HG02610 (cell line): ENCODE data around the gene SLC66A1.

Source experiments
- ATAC-seq: cut with Tn5 transposase; IDR thresholded peaks from one replicate; pipeline ENCODE4 v1.9.1; 2021; ENCODE audit warnings: mild to moderate bottlenecking, moderate library complexity; ENCODE audit not compliant: unreplicated experiment

The SLC66A1 gene

DNA sequence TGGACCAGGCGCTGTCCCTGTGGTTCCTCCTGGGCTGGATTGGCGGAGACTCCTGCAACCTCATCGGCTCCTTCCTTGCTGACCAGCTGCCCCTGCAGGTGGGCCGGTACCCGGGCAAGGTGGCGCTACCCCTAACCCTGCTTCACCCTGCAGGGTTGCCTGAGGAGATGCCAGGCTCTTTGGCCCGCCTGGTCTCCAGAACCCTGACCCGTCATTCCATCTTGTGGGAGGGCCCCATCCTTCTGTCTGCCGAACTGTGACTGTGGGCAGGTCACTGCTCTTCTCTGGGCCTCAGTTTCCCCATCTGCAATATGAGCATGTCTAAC is 12.5 kb downstream of the SLC66A1 start:
- ATAC-seq = no peak

DNA sequence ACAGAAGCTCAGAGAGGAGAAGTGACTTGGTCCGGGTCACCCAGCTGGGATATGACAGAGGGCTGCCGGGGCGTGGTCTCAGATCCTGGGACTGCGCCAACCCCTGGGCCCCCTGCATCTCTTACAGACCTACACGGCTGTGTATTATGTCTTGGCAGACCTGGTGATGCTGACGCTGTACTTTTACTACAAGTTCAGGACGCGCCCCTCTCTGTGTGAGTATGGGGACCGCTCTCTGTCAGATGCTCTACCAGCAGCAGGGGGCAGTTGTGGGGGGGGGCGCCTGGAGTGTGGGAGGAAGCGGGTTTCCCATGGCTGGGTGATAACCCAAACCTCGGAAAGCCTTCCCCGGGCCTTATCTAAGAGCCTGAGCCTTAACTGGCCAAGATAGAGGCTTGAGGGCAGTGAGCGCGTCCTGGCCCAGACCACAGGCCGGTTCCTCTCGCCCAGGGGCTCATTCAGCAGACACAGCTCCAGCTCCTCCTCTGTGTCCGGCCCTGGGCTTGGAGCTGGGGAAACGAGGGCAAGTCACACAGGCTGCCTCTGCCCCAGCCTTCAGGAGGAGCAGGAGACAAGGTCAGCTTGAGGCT is 13.3 kb downstream of the SLC66A1 start:
- ATAC-seq = no peak

DNA sequence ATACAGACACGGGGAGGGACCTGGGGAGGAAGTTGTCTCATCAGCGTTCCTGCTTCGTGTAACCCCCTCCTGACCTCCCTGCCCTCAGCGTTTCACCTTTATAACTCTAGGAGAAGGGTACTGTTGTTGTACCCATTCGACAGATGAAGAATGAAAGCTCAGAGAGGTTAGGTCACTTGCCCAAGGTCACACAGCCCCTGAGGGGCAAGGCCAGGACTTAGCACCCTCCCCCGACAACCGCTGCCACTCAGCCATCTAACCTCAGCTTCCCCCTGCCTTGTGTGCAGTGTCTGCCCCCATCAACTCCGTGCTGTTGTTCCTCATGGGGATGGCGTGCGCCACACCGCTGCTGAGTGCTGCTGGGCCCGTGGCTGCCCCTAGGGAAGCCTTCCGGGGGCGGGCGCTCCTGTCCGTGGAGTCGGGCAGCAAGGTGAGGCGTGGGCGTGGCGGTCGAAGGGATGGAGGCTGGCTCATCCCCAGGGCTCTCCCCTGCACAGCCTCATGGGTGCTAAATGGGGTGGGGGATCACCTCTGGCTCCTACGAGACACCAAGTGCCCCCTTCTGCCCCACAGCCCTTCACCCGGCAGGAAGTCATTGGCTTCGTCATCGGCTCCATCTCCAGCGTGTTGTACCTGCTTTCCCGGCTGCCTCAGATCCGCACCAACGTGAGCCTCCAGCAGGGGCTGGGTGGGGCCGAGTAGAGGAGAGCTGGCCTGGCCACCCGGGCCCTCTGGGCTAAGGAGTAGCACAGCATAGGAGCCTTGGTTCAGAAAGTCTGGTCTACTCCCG is 14.0 kb downstream of the SLC66A1 start:
- ATAC-seq = no peak

DNA sequence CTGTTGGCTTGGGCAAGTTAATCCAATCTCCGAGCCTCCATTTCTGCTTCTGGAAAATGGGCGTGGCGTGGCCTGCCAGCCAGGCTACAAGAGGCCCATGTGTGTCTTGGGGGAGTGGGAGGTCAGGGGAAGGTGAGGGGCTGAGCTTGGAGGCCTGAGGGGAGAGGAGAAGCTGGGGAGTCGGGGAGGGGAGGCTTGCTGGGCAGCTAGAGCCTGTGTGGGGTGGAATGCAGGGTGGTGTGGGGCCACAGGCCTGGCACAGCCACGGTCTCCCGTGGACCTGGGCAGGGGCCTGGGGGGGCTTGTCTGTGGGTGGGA is 14.6 kb downstream of the SLC66A1 start:
- ATAC-seq = no peak

DNA sequence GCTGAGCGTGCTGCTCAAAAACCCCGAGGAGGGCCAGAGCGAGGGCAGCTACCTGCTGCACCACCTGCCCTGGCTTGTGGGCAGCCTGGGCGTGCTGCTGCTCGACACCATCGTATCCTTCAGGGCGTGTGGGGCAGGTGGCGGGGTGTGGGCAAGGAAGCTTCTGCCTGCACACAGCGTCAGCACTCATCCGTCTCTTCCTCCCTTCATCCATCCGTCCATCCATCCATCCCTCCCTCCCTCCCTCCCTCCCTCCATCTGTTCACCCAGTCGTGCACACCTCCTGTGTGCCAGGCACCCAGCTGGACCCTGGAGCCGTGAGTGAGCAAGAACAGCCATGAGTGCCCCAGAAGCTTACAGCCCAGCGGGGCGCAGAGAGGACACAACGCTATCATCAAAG is 15.2 kb downstream of the SLC66A1 start:
- ATAC-seq = no peak

DNA sequence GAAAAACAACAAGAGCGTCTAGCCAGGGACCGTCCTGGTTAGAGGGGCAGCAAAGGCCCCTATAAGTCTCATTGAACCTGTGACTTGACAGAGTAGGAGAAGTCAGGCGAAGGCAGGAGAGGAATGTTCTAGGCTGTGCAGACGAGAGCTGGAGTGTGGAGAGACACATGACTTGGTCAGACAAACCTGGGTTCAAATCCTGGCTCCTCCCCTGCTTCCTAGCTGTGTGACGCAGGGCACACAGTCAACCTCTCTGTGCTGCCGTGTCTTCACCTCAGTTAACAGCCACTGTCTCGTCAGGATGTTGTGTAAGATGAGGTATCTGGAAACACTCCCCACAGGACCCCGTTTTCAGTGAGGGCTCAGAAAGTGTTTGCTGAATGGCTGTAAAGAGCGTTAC is 15.6 kb downstream of the SLC66A1 start:
- ATAC-seq = no peak

DNA sequence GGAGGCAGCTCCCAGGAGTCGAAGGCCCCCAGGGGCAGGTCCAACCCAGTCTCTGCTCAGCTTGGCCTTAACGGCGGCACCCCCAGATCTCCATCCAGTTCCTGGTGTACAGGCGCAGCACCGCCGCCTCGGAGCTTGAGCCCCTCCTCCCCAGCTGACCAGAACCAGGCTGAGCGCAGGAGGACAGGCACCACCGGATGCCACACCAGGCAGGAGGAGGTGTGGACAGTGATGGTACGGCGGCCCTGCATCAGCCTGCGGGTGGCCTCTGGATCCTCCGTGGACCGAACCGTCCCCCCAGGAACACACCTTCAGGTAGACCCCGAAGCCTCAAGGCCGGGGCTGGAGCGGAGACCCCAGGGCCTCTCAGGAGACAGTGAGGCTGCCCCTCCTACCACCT is 16.4 kb downstream of the SLC66A1 start:
- no peak for ATAC-seq

DNA sequence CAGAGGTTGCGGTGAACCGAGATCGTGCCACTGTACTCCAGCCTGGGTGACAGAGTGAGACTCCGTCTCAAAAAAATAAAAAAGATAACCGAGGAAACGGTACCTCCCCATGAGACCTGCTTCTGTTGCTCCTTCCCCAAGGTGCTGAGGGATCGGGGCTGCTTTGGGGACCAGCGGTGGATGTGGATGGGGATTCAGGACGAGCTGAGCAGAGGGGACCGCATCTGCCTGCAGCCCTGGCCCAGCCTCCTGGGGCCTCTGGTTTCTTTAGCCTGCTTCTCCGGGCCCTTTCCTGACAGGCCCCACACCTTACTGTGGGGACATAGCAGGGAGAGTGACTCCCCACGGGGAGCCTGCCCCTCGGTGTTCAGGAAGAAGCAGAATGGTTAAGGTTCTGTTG is 17.1 kb downstream of the SLC66A1 start:
- ATAC-seq = no peak

DNA sequence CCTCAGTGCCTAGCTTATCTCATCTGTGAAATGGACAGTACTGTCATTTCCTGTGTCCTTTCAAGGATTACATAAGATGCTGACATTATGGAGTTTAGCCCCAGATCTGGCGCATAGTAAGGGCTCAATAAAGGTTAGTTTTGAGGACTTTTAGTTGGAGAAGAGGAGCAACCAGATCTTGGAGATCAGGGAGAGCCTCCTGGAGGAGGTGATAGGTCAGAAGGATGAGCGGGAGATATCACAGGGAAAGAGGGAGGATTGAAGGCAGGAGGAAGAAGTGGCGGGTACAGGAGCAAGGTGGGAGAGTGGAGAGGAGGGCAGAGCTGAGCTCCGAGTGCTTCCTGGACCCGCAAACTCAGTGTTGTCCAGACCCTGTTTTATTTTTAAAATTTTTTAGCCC is 17.5 kb downstream of the SLC66A1 start:
- no peak for ATAC-seq

DNA sequence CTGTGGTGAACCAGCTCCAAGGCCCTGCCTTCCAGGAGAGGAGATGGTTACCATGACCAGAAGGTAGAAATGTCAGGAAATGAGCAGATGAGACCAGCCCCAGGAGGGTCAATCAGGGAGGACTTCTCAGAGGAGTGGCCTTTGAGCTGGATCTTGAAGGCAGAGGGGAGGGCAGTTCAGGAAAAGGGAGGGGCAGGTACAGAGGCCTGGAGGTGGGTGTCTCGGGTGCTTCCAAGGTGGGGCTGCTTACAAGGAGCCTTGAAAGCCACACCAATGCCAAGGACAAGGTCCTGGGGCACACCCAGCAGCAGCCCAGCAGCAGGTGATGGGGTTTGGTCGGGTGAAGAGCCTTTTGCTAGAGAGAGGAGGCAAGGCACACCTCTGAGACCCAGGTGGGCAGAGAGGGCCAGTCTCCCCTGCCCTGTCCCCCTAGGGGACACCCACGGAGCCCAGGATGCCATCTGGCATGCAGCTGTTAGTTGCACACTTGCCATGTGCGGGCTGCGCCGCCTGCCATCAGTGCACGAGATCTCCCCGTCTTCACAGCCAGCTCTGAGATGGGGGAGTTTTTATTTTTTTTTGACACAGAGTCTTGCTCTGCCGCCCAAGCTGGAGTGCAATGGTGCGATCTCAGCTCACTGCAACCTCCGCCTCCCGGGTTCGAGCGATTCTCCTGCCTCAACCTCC is 18.5 kb downstream of the SLC66A1 start:
- ATAC-seq = no peak

DNA sequence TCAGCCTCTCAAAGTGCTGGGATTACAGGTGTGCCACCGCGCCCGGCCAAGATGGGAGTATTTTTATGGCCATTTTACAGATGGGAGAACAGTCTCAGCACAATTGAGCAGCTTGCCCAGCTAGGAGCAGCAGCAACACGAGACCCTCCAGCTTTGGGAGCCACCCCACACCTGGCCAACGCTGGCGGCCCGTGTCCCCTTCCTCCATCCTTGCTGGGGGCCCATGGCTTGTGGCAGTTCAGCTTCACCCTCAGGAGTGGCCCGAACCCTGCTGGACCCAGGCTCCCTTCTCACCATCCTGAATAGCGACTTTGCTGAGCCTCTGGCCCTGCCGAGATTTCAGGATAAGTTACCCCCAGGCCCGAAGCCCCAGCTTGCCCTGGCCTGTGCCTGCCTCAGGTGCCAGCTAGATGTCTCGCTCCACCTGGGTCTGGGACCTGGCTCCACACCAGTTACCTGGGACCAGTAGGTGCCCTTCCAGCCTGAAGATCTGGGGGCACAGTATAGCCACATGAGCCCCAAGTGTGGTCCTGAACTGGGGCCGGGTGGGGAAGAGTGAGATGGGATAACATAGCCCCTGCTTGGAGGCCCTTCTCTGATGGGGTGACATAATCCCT is 19.2 kb downstream of the SLC66A1 start:
- no peak for ATAC-seq

DNA sequence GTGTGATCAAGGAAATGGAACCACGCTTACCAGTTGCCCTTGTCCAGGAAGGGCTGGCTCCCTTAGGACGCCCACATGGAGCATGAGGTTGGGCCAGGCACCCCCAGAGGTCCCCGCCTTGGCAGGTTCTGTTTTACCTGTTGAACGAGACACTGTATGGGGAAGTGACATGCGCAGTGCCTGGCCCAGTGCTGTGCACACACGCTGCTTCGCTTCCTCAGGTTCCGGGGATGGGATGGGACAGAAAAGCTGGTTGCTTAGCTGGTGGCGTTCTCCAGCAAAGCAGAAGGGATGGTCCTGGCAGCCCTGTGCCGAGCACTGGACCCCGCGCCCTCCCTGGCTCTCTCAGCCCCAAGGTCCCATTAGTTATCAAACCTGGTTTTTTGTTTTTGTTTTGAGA is 20.7 kb downstream of the SLC66A1 start:
- ATAC-seq = no peak

DNA sequence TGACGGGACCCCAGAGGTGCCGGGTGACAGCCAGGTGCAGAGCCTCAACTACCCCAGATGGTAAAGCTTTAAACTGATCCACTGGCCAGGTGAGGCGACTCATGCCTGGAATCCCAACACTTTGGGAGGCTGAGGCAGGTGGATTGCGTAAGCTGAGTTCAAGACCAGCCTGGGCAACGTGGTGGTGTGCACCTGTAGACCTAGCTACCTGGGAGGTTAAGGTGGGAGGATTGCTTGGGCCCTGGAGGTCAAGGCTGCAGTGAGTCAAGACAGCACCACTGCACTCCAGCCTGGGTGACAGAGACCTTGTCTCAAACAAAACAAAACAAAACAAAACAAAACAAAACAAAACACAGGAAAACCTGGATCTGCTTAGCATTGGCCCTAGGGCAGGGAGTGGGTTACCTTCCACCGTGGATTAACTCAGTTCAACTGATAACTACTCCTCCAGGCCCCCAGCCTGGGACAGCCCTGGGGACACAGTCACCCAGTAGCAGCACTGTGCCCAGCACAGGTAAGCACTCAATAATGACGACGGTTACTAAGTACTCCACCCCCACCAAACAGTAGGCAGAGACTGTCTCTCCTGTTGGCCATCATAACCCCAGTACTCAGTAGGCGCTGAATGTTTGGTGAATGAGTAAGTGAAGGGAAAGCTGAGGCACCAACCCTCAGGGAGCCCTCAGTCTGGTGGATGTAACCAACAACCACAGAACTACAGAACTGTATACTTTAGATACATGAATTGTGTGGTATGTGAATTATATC is 21.6 kb downstream of the SLC66A1 start:
- no peak for ATAC-seq

DNA sequence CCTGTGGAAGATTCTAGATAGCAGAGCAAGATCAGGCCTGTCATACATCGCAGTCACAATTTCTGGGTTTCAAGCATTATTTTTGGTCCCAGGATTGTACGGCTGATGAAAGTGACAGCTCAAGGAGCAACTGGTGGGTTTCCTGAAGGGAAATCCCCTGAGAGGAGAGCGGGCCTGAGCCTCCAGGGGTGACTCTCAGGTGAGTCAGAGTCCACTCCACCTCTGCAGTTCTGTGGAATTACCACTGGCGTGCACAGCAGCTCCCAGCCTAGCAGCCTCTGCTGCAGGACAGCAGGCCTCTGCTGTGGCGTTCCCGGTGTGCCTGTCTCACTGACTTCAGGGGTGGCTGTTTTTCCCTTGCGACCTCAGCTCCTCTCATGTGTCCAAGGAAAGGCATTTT is 24.4 kb downstream of the SLC66A1 start:
- no peak for ATAC-seq

DNA sequence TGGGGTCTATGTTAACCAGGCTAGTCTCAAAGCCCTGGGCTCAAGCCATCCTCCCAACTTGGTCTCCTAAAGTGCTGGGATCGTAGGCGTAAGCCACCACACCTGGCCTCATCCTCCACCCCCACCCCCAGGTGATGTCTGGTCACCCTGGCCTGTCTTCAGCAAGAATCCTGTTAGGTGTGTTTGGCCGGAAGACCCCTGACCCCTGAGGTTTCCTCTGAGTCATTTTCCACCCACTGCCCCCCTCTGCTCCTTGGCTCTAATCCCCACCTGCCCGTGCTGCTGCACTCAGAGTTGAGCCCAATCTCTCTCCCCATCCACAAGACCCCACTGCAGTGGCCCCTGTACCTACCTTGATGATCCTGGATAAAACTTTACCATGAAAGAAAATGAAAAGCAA is 25.2 kb downstream of the SLC66A1 start:
- ATAC-seq = no peak

DNA sequence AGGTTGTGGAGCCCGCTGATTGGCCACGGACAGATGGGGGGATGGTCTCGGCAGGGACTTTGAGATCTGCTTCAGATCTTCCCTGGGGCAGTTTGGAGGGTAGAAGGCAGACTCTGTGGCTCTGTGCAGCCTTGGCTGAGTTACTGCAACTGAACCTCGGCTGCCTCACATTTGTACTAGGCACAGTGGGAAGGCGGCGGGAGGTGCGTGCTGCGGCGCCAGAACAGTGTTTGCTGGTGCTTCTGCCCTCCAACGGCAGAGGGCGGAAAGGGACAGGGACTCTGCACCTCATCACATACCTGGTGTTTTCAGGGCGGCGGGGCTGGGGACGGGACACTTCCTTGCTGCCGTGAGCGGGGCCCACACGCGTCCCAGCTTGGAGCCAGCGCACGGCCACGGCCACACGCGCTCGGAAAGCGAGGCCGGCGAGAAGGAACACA is 26.2 kb downstream of the SLC66A1 start:
- ATAC-seq = no peak

DNA sequence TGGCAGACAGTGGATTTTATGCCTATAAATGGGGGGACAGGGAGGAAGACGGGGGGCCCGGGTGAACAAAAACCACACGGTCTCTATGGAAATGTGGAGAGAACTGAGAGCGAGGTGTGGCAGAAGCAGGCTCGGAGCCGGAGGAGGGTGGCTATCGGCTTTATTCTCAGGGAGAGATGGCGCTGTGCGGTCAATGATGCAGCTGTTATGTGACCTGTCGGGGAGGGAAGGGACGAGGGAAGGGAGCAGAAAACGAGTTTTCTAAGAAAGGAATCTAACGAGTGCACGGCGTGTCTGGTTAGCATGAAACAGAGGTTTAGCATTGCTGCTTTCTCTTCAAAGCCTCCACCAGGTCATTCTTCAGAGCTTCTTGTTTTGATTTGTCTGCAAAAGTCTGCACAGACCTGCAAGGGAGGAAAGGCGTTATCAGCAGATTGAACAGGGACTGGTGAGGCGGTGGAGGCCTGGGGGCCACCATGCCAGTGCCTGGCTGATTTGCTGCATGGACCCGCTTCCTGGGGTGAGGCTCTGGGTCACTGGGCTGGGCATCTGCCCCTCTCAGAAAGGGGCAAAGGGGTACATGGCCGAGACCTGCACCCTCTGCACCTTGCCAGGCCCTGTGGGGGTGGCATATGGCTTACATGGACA is 27.2 kb downstream of the SLC66A1 start:
- ATAC-seq = no peak

DNA sequence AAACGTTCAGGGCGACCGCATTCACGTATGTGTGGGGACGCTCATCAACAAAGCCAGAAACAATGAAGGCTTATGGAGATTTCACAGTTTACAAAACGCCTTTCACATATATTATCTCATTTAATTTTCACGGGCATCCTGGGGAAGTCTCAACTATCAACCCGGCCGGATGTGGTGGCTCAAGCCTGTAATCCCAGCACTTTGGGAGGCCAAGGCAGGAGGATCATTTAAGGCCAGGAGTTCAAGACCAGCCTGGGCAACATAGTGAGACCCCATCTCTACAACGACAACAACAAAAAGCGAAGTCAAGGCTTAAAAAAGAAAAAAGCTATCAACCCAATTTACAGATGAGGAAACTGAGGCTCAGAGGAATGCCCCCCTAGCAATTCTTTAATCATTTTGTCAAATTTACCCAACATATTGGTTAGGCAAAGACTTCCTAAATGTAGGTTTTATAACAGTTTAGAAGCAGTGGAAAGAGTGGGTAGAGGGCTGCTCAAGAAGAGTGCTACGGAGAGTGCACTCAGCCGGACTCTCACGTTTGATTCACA is 28.3 kb downstream of the SLC66A1 start:
- no peak for ATAC-seq

DNA sequence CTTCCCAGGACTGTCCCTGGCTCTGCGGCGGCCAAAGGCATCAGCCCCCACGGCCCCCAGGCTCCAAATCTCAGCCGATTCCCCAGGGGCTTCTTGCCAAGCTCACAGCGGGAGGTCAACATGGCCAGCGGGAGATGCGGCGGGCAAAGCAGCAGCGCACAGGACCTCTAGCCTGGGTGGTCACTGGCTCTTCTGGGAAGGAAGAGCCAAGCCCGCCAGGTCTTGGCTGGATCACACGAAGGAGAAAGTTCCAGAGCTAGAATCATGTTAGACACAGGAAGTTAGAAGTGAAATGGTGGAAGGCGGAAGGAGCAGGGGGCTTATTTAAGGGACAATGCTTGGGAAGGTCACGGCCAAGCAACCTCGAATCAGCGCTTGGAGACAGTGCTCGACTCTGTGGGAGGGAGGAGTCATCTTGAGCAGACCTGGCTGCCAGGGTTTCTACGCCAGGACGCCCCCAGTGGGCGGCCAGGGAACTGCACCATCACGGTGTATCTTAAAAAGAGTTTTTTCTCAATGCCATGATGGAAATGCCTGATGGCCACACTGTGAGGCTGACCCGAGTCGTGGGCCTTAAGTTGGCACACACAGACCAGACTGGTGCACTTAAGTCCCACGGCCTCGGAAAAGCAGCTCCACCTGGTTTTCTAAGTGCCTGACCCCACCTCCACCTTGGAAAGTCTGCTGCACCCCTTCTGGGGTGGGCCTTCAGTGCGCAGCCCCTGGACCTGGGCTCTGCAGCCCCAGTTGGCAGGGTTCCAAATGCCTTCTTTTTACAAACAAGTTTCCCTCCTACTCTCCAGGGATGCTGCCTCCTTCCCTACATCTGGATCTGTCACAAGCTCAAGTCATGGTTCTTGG is 29.3 kb downstream of the SLC66A1 start:
- no peak for ATAC-seq
